ENCODE results near the gene C4orf50. TPM values are rescaled to one million over a fixed set of nuclear protein-coding genes. Genes with fewer than 3 reads are reported as not detected.

The C4orf50 gene
- total and polyA plus RNA-seq, 2 experiments from 2014 or later: 0.06 to 0.31 TPM

GRCh38 chr4:5925419-5926200, 92.6 kb downstream of the C4orf50 start:
- Mint-ChIP-seq H3K36me3 (ENCODE audit: low read depth) (no peaks in the 10 kb centered on the region), H3K4me1 (peaks cover 25% of the 10 kb centered on the region), H3K4me3 (no peak overlapping the region), H3K27me3 (ENCODE audit: insufficient read depth, low read depth, poor library complexity) (peaks cover 8% of the 10 kb centered on the region), H3K27ac (no peak overlapping the region), H3K9me3 (no peaks in the 10 kb centered on the region)
- no peak for DNase-seq (ENCODE audit: low spot score)
- no peak overlapping the region for H2AFZ ChIP-seq
- no peaks in the 10 kb centered on the region for H3K27me3 ChIP-seq (ENCODE audit: insufficient read depth)
- no peaks in the 10 kb centered on the region for H4K20me1 ChIP-seq (replicated peaks; ENCODE audit: insufficient read depth)
- peaks cover 7% of the 10 kb centered on the region; the same call in 1 of the 2 replicates for H3K4me1 ChIP-seq (ENCODE audit: insufficient read depth)
- H3K9me2 ChIP-seq (ENCODE audit: insufficient read depth): no peaks in the 10 kb centered on the region
- no peaks in the 10 kb centered on the region for H3K36me3 ChIP-seq (ENCODE audit: insufficient read depth)
- ATAC-seq: peak; percentile 70
- no peak overlapping the region for H3K4me2 ChIP-seq
- no peak overlapping the region for H3K4me3 ChIP-seq
- H3F3A ChIP-seq (replicated peaks; ENCODE audit: low read depth): no peaks in the 10 kb centered on the region
- H3K79me2 ChIP-seq (replicated peaks; ENCODE audit: insufficient read depth): no peaks in the 10 kb centered on the region
- TF ChIP-seq ETS1 (IDR thresholded peaks at IDR 0.05) (no peak), EZH2 (IDR thresholded peaks at IDR 0.05; ENCODE audit: low read depth, unreplicated experiment) (no peak), NANOG (IDR thresholded peaks at IDR 0.05; ENCODE audit: borderline replicate concordance) (no peak), ZNF114 (CRISPR knock-in tag; IDR thresholded peaks at IDR 0.05) (no peak), STAT1 (IDR thresholded peaks at IDR 0.05; ENCODE audit: unreplicated experiment) (no peak), POLR2AphosphoS5 (IDR thresholded peaks at IDR 0.05; ENCODE audit: low read depth) (no peak), JUNB (IDR thresholded peaks at IDR 0.05; ENCODE audit: unreplicated experiment) (no peak)
- no peak overlapping the region for H3K27ac ChIP-seq (ENCODE audit: low read depth)

- Histone ChIP-seq H3K4me3 (no peak overlapping the region), H3K27me3 (ENCODE audit: insufficient read depth) (no peaks in the 10 kb centered on the region), H3K9me2 (ENCODE audit: insufficient read depth) (no peaks in the 10 kb centered on the region), H3K36me3 (ENCODE audit: insufficient read depth) (no peaks in the 10 kb centered on the region), H3F3A (replicated peaks; ENCODE audit: low read depth) (no peaks in the 10 kb centered on the region), H3K79me2 (replicated peaks; ENCODE audit: insufficient read depth) (no peaks in the 10 kb centered on the region), H3K27ac (ENCODE audit: low read depth) (no peak overlapping the region), H3K4me2 (no peak overlapping the region), H3K4me1 (ENCODE audit: insufficient read depth) (peaks cover 7% of the 10 kb centered on the region; the same call in 1 of the 2 replicates), H2AFZ (no peak overlapping the region), H4K20me1 (replicated peaks; ENCODE audit: insufficient read depth) (no peaks in the 10 kb centered on the region)
- Mint-ChIP-seq H3K4me3 (no peak overlapping the region), H3K27ac (no peak overlapping the region), H3K27me3 (ENCODE audit: insufficient read depth, low read depth, poor library complexity) (peaks cover 8% of the 10 kb centered on the region), H3K36me3 (ENCODE audit: low read depth) (no peaks in the 10 kb centered on the region), H3K9me3 (no peaks in the 10 kb centered on the region), H3K4me1 (peaks cover 24% of the 10 kb centered on the region)
- DNase-seq (ENCODE audit: low spot score) (no peak), ATAC-seq (no peak)
- TF ChIP-seq STAT1 (IDR thresholded peaks at IDR 0.05; ENCODE audit: unreplicated experiment) (no peak), ETS1 (IDR thresholded peaks at IDR 0.05) (no peak), CREB1 (CRISPR knock-in tag; IDR thresholded peaks at IDR 0.05; ENCODE audit: low read depth) (no peak), POLR2AphosphoS5 (IDR thresholded peaks at IDR 0.05; ENCODE audit: low read depth) (no peak), ZNF114 (CRISPR knock-in tag; IDR thresholded peaks at IDR 0.05) (no peak), EZH2phosphoT487 (IDR thresholded peaks at IDR 0.05; ENCODE audit: unreplicated experiment) (no peak), CTCF (conservative IDR thresholded peaks at IDR 0.05; ENCODE audit: low read depth in 2 of 2) (no peak), REST (IDR thresholded peaks at IDR 0.05; ENCODE audit: unreplicated experiment) (no peak), JUNB (IDR thresholded peaks at IDR 0.05; ENCODE audit: unreplicated experiment) (no peak), ZNF331 (CRISPR knock-in tag; IDR thresholded peaks at IDR 0.05; ENCODE audit: low read depth) (no peak), EZH2 (IDR thresholded peaks at IDR 0.05; ENCODE audit: low read depth, unreplicated experiment) (no peak)
These were observed 93.6 kb downstream of the C4orf50 start for GRCh38 chr4:5924461-5925125.

Data from GM23338 (cell line).